Nasal cavity respiratory epithelium epithelial cell of viscerocranial mucosa (primary cell): ENCODE data around the gene TRIM59. TPM values are rescaled to one million over a fixed set of nuclear protein-coding genes. Genes with fewer than 3 reads are reported as not detected.

Source experiments
- total RNA-seq: library from RNA; depleted of rRNA; stranded (reverse); fragments of >200 nt; gene quantifications from 2 replicates; pipeline ENCODE4 v1.2.3, GENCODE V29; 2014

The TRIM59 gene
- 5.7 and 8.5 TPM in 2 replicates for total RNA-seq

GRCh38 chr3:160449636-160450598 lies at the start of gene TRIM59:
Gene TRIM59, minus strand, starts transcription at chr3:160449786. Its CDS starts 10,603 bp downstream, at chr3:160439183.

GRCh38 chr3:160399125-160400029 lies 50.2 kb downstream of the TRIM59 start, which contains the start of the genes IFT80 and SMC4:
Gene IFT80, minus strand, starts transcription at chr3:160399225. Its CDS starts 14,625 bp downstream, at chr3:160384600.
Gene SMC4, plus strand, starts transcription at chr3:160399650. Its CDS starts 1,177 bp downstream, at chr3:160400827.

Other genes with a start within 250 kb of the TRIM59 start
- gene C3orf80, start 224.4 kb downstream of the TRIM59 start, total RNA-seq: under 0.01 and 0.07 TPM in 2 replicates
- 16.7 and 22.9 TPM in 2 replicates for gene IFT80, start 50.6 kb downstream of the TRIM59 start, total RNA-seq
- gene SMC4, start 50.1 kb downstream of the TRIM59 start, total RNA-seq: 17.4 and 18.2 TPM in 2 replicates
- gene KPNA4, start 115.8 kb upstream of the TRIM59 start, total RNA-seq: 59.8 and 59.9 TPM in 2 replicates
- under 0.01 and 0.50 TPM in 2 replicates for gene ARL14, start 227.4 kb upstream of the TRIM59 start, total RNA-seq